HCT116 (cell line): Measurements from ENCODE around the gene RHBDD1.
A peak's percentile ranks its signal among the peaks of the same experiment; 100 is the strongest.

Experiments
- EZH2 ChIP-seq: fragments of 200-600 bp; sonication (generic); IDR thresholded peaks from 2 replicates; pipeline ENCODE4 v1.6.1; 2017; ENCODE audit warnings: antibody characterized with exemption, mixed run types
- EZH2phosphoT487 ChIP-seq: fragments of 200-600 bp; IDR thresholded peaks from 2 replicates; pipeline ENCODE4 v1.6.1; 2018; ENCODE audit warnings: antibody characterized with exemption, borderline replicate concordance
- FOSL1 ChIP-seq: IDR thresholded peaks from 2 replicates; pipeline ENCODE4 v1.6.1; 2012; ENCODE audit warnings: low read depth
- POLR2A ChIP-seq: IDR thresholded peaks from 2 replicates; pipeline ENCODE4 v1.7.0; 2011; ENCODE audit warnings: borderline replicate concordance; ENCODE audit not compliant: insufficient read depth, insufficient read length; ENCODE audit errors: extremely low read depth
- RAD21 ChIP-seq: IDR thresholded peaks from 2 replicates; pipeline ENCODE4 v1.6.1; 2012; ENCODE audit warnings: low read depth, mild to moderate bottlenecking
- SIN3A ChIP-seq: IDR thresholded peaks from 2 replicates; pipeline ENCODE4 v1.6.1; 2012; ENCODE audit warnings: low read depth
- SP1 ChIP-seq: IDR thresholded peaks from 2 replicates; pipeline ENCODE4 v1.6.1; 2012; ENCODE audit warnings: low read depth
- SRF ChIP-seq: IDR thresholded peaks from 2 replicates; pipeline ENCODE4 v1.6.1; 2012; ENCODE audit warnings: low read depth
- ZNF274 ChIP-seq: fragments of 200-500 bp; sonication (Bioruptor generic); IDR thresholded peaks from 2 replicates; pipeline ENCODE4 v1.6.1; 2014; ENCODE audit warnings: mild to moderate bottlenecking, low read depth, low read length, inconsistent platforms
- TF ChIP-seq, protein P1 (sequence below), 3 experiments: fragments of 200-600 bp in 1 of 3; sonication (generic) in 1 of 3; IDR thresholded peaks in 2 of 3; conservative IDR thresholded peaks in 1 of 3; 2 replicates each; pipeline ENCODE4 v1.5.1; 2012 to 2017; ENCODE audit warnings: low read depth in 2 of 3, low read length in 2 of 3, antibody characterized with exemption in 1 of 3, borderline replicate concordance in 1 of 3, control low read depth in 1 of 3, mild to moderate bottlenecking in 1 of 3, mixed read lengths in 1 of 3, mixed run types in 1 of 3, moderate library complexity in 1 of 3; ENCODE audit not compliant: insufficient read depth in 1 of 3
- TF ChIP-seq, protein P2 (sequence below): IDR thresholded peaks from 2 replicates; pipeline ENCODE4 v1.6.1; 2012
- TF ChIP-seq, protein P3 (sequence below): IDR thresholded peaks from 2 replicates; pipeline ENCODE4 v1.6.1; 2012

DNA sequence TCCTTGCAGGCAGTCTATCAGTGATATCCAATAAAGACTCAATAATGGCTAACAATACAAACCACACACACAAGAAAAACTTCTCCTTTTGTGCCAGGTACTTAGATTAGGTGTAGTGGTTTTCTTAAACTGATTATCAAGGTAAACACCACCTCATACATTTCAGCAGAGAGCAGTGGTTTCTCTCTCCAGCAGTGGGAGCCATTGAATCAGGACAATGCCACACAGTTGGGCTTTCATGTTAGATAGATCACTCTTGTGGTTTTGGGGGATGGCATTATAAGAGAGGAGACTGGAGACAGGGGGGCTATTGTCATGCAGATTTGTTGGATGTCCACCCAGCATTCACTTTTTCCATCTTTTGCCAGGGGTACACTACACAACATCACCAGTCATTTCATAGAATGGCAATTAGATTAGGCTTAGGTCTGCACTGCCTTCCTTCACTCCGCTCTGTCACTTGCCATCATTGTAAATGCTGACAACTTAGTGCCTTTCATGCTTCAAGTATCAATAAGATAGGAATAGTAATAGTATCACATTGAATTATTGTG is 22.6 kb upstream of the RHBDD1 start:
- TF ChIP-seq EZH2 = no peak
- TF ChIP-seq RAD21 = peak; percentile 79
- no peak for TF ChIP-seq POLR2A
- TF ChIP-seq, protein P1, sequence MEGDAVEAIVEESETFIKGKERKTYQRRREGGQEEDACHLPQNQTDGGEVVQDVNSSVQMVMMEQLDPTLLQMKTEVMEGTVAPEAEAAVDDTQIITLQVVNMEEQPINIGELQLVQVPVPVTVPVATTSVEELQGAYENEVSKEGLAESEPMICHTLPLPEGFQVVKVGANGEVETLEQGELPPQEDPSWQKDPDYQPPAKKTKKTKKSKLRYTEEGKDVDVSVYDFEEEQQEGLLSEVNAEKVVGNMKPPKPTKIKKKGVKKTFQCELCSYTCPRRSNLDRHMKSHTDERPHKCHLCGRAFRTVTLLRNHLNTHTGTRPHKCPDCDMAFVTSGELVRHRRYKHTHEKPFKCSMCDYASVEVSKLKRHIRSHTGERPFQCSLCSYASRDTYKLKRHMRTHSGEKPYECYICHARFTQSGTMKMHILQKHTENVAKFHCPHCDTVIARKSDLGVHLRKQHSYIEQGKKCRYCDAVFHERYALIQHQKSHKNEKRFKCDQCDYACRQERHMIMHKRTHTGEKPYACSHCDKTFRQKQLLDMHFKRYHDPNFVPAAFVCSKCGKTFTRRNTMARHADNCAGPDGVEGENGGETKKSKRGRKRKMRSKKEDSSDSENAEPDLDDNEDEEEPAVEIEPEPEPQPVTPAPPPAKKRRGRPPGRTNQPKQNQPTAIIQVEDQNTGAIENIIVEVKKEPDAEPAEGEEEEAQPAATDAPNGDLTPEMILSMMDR (IDR thresholded peaks at IDR 0.05 in 2 of 3, conservative IDR thresholded peaks at IDR 0.05 in 1 of 3; ENCODE audit: borderline replicate concordance in 1 of 3, insufficient read depth in 1 of 3, low read depth in 2 of 3, low read length in 2 of 3) = peak; percentile 49 to 64 (median 63); a peak in 5 of 6 replicates
- TF ChIP-seq, protein P2, sequence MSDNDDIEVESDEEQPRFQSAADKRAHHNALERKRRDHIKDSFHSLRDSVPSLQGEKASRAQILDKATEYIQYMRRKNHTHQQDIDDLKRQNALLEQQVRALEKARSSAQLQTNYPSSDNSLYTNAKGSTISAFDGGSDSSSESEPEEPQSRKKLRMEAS = no peak
- TF ChIP-seq, protein P3, sequence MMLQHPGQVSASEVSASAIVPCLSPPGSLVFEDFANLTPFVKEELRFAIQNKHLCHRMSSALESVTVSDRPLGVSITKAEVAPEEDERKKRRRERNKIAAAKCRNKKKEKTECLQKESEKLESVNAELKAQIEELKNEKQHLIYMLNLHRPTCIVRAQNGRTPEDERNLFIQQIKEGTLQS = no peak
- TF ChIP-seq SIN3A = no peak
- TF ChIP-seq SP1 = no peak
- no peak for TF ChIP-seq FOSL1
- no peak for TF ChIP-seq SRF
- TF ChIP-seq ZNF274 = no peak
- TF ChIP-seq EZH2phosphoT487 = no peak
